ENCODE measurements around the gene TMOD2. TPM values are rescaled to one million over a fixed set of nuclear protein-coding genes. Genes with fewer than 3 reads are reported as not detected.

TMOD2 gene
- total RNA-seq, 6 experiments from 2014 or later, result 11.0 to 14.9 (median 13.5) TPM

- Mint-ChIP-seq H3K4me3 (peak overlapping the region; percentile 29; the same call in 1 of the 2 replicates), H3K27me3 (ENCODE audit: insufficient read depth) (no peaks in the 10 kb centered on the region), H3K36me3 (ENCODE audit: low read depth) (peaks cover 4% of the 10 kb centered on the region; the same call in 1 of the 2 replicates), H3K9me3 (no peaks in the 10 kb centered on the region), H3K4me1 (ENCODE audit: low read depth) (peaks cover 92% of the 10 kb centered on the region), H3K27ac (peak overlapping the region; percentile 75)
- DNase-seq, result no peak
- TF ChIP-seq, protein P1, sequence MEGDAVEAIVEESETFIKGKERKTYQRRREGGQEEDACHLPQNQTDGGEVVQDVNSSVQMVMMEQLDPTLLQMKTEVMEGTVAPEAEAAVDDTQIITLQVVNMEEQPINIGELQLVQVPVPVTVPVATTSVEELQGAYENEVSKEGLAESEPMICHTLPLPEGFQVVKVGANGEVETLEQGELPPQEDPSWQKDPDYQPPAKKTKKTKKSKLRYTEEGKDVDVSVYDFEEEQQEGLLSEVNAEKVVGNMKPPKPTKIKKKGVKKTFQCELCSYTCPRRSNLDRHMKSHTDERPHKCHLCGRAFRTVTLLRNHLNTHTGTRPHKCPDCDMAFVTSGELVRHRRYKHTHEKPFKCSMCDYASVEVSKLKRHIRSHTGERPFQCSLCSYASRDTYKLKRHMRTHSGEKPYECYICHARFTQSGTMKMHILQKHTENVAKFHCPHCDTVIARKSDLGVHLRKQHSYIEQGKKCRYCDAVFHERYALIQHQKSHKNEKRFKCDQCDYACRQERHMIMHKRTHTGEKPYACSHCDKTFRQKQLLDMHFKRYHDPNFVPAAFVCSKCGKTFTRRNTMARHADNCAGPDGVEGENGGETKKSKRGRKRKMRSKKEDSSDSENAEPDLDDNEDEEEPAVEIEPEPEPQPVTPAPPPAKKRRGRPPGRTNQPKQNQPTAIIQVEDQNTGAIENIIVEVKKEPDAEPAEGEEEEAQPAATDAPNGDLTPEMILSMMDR (IDR thresholded peaks at IDR 0.05), result no peak
Measured at GRCh38 chr15:51838270-51838669, 86.9 kb downstream of the TMOD2 start.

DNA sequence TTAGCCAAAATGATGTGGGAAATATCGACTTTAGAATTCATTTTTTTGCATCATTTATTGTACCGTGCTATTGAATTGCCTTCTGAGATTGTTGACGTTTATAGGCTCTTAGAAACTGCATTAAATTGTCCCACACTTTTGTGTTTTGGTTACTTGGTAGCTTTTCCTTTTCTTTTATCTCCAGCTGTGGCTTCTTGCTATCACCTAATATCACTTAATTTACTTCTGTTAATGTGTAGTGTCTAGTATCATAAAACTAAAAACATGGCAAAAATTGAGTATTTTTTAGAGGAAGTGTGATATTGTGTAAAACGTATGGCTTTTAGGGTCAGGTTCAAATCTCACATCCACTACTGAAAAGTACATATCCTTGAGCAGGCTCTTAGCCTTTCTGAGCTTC lies 89.3 kb downstream of the TMOD2 start:
- no peak for DNase-seq
- H3K9me3 Mint-ChIP-seq, result no peaks in the 10 kb centered on the region
- H3K4me1 Mint-ChIP-seq (ENCODE audit: low read depth), result peaks cover 92% of the 10 kb centered on the region
- H3K36me3 Mint-ChIP-seq (ENCODE audit: low read depth), result no peaks in the 10 kb centered on the region
- no peaks in the 10 kb centered on the region for H3K27me3 Mint-ChIP-seq (ENCODE audit: insufficient read depth)
- H3K27ac Mint-ChIP-seq, result peak overlapping the region; percentile 12; the same call in 1 of the 2 replicates
- TF ChIP-seq, protein P1 (IDR thresholded peaks at IDR 0.05), result no peak
- H3K4me3 Mint-ChIP-seq, result no peak overlapping the region

DNA sequence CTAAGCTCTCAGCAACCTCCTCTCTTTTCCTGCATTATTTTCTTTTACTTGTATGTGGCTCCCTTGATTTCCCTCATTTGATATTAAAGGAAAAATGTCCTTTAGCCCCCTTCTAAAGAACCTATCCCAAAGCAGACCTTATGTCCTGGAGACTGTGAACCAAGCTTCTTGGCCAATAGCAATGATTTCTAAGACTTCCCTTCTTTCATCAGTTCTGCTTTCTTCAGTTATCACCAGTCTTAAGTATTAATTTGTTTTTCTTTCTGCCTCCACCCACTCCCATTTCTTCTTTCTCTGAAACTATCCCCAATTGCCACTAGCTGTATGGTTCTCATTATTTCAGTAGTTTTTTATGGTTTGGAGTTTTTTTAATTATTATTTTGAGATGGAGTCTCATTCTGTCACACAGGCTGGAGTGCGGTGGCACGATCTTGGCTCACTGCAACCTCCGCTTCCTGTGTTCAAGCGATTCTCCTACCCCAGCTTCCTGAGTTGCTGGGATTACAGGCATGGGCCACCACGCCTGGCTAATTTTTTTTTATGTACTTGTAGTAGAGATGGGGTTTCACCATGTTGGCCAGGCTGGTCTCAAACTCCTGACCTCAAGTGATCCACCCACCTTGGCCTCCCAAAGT lies 90.1 kb downstream of the TMOD2 start:
- DNase-seq, result no peak
- no peaks in the 10 kb centered on the region for H3K27me3 Mint-ChIP-seq (ENCODE audit: insufficient read depth)
- peak overlapping the region; percentile 93 for H3K27ac Mint-ChIP-seq
- H3K9me3 Mint-ChIP-seq, result no peaks in the 10 kb centered on the region
- H3K4me3 Mint-ChIP-seq, result peak overlapping the region; percentile 31; the same call in 1 of the 2 replicates
- H3K4me1 Mint-ChIP-seq (ENCODE audit: low read depth), result peaks cover 92% of the 10 kb centered on the region
- no peaks in the 10 kb centered on the region for H3K36me3 Mint-ChIP-seq (ENCODE audit: low read depth)
- TF ChIP-seq, protein P1 (IDR thresholded peaks at IDR 0.05), result no peak

- Mint-ChIP-seq H3K9me3 (no peaks in the 10 kb centered on the region), H3K27ac (peak overlapping the region; percentile 93), H3K4me1 (ENCODE audit: low read depth) (peaks cover 92% of the 10 kb centered on the region), H3K36me3 (ENCODE audit: low read depth) (no peaks in the 10 kb centered on the region), H3K27me3 (ENCODE audit: insufficient read depth) (no peaks in the 10 kb centered on the region), H3K4me3 (peak overlapping the region; percentile 73; the same call in 1 of the 2 replicates)
- TF ChIP-seq, protein P1 (IDR thresholded peaks at IDR 0.05), result no peak
- DNase-seq, result no peak
Measured at GRCh38 chr15:51842265-51842664, 90.9 kb downstream of the TMOD2 start.

DNA sequence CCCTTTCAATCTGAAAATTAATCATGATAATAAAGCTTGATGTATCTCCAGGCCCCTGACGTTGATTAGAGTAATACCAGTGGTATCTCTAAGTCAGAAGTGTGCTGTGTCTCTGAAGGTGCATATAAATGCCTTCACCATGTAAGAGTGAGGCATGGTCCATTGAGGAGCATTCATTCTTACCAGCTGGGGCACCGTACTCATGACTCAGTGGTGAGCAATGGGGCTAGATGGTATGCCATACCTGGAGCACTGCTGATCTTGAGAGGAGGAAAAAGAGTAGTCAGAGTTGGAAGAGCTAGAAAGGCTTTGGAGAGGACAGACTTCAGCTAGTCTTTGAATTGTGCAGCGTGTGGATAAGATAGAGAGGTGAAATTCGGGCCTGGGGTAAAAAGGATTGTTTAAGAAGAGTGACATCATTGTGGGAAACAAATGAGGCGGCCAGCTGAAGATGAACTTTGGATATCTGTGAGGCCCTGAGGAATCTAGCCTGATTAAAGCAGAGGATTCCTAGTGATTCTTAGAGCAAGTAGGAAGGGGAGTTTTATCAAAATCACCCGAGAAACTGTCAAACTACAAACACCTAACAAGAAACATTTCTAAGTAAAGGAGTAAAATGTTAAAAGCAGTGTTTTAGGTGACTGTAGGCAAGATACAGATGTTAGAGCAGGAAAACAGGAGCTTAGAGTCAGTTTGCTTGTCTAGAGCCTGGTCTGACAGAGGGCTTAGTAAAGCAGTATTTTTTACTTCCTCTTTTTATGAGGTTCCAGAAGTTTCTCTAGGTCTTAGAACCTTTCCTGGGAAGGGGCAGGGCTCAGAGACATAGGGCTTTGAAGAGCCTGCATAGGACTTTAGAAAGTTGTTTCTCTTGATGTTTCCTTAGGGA lies 91.7 kb downstream of the TMOD2 start:
- Mint-ChIP-seq H3K4me1 (ENCODE audit: low read depth) (peaks cover 92% of the 10 kb centered on the region), H3K9me3 (no peaks in the 10 kb centered on the region), H3K4me3 (peak overlapping the region; percentile 73), H3K36me3 (ENCODE audit: low read depth) (no peaks in the 10 kb centered on the region), H3K27me3 (ENCODE audit: insufficient read depth) (no peaks in the 10 kb centered on the region), H3K27ac (peak overlapping the region; percentile 93)
- peak; percentile 81 for DNase-seq
- TF ChIP-seq, protein P1 (IDR thresholded peaks at IDR 0.05), result no peak
